GM12874 (cell line): ENCODE results near the gene TMEM242.

Experiments
- CTCF ChIP-seq: IDR thresholded peaks from 2 replicates; pipeline ENCODE4 v1.5.1; 2011; ENCODE audit warnings: low read depth, mild to moderate bottlenecking, control low read depth, low read length, moderate library complexity; ENCODE audit not compliant: insufficient read depth

Gene TMEM242

DNA sequence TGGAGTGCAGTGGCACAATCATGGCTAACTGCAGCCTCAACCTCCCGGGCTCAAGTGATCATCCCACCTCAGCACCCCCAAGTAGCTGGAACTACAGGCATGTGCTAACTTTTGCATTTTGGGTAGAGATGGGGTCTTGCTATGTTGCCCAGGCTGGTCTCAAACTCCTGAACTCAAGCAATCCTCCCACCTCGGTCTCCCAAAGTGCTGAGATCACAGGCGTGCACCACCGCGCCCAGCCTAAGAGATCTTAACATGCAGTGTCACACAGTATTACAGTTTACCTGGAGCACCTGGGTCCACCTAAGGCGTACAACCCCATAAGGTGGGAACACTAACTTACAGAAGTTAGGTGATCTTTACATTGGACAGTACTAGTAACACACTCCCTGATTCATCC lies 29.5 kb downstream of the TMEM242 start:
- TF ChIP-seq CTCF = no peak

GRCh38 chr6:157292202-157292601 lies 31.1 kb downstream of the TMEM242 start:
- no peak for TF ChIP-seq CTCF

DNA sequence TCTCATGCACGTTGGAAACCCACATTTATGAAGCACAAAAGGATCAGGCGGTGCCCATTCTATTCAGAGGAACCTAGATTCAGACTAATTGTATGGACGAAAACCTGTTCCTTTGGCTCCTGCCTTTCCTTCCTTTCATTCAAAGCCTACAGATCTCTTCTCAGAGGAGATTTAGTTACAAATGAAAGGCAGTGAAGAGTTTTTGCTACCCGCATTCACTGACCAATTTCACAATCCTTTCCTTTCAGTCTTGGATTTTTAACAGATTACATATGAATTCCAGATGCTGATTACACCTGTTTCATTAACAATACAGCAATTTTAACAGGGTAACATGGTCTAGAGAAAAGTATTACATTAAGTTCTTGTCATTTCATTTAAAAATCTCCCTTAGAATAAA lies 32.0 kb downstream of the TMEM242 start:
- TF ChIP-seq CTCF = no peak

DNA sequence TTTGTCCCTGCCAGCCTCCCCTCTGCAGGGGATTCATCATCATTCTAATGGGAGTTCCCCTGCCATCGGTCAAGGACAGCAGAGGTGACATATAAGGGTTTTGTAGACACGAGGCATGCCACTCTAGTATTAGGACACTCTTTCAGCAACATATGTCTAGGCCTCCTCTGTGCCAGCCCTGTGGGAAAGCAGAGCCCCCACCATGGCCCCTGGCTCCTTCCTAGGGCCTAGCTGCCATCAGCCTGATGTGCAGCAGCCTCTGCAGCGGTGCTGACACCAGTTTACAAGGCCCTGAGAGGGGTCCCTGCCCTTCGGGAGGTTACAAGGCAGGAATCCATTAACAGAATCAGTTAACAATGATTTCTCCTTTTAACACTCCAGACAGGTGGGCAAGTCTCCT lies 32.5 kb downstream of the TMEM242 start:
- TF ChIP-seq CTCF = no peak

DNA sequence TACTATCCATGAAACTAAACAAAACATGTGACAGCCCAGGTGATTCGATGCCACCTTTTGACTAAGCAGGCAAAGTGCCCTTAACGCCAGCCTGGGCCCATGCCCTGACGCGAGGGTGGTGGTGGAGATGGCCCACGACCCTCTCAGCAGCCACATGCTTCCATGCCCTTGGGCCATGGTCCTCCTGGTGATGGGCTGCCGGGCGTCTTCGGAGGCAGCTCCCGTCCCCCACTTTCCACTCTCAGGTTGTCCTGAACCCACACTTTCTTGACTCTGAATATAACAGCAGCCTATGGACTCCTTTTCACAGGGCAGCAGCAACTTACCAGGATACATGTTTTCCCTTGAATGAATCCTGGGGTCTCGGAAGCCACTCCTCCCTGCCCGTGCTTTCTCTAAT lies 33.6 kb downstream of the TMEM242 start:
- no peak for TF ChIP-seq CTCF

DNA sequence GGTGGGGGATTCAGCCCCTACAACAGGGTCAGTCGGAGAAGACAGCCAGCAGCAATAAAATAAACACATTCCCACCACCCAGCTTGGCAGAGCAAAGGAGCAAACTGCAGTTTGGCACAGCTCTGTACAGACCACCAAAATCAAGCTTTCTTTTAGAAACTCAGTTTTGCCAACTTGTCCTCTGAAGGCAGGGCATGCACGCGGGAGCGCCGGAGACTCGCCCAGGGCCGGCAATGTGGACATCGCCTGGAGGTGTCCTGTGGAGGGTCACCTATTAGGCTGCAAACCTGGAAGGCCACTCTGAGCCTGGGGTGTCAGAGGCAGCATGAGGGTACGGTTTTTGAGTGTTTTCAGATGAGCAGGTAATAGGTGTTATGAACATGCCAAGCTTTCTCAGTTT lies 34.7 kb downstream of the TMEM242 start:
- TF ChIP-seq CTCF = no peak

DNA sequence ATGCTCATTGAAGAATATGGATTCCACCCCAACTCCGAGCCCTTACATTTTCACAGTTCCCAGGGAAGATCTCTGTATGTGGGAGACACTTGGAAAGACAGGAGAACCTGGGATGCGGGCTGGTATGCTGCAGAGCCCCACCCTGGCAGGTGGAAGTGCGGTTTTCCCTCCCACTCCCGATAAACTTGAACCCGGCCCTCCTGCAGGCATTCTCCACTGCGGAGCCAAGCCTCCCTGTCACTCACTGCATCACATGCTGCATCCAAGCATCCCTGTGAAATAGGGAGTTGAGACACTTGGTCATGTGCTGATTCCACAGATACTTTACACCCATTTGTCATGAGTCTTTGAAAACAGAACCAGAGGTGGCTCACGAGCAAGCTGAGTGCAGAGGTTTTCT lies 35.4 kb downstream of the TMEM242 start:
- TF ChIP-seq CTCF = no peak
